Iris pigment epithelial cell (primary cell): ENCODE measurements around the gene CBFA2T2.
"Not testable (repeated sequence)": the region's sequence is repeated elsewhere in the genome, so short reads cannot be mapped to it uniquely, and the experiment has no call there.

ENCODE experiments used
- DNase-seq: peaks from one replicate; pipeline ENCODE4 v3.0.0-alpha.2; 2011; ENCODE audit warnings: low read depth

Gene CBFA2T2

GRCh38 chr20:33624399-33624798, 134.5 kb downstream of the CBFA2T2 start:
- no peak for DNase-seq

DNA sequence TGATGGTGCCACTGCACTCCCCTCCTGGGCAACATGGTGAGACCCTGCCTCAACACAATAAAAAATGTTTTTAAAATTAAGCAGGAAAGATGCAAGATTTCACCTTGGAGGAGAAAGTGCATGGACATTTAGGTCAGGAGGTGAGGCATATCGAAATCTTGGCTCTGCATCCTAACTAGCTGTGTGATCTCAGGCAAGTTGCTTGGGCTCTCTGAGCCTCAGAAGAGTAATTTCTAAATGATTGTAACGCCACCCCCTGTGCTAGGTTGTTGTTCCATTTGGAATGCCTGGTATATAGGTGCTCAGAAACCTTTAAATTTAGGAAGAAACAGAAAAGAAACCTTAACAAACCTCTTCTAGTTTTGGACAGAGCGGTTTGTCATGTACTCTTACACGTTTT, 136.3 kb downstream of the CBFA2T2 start:
- no peak for DNase-seq

GRCh38 chr20:33627577-33628216, 137.8 kb downstream of the CBFA2T2 start:
- no peak for DNase-seq

GRCh38 chr20:33629533-33629932, 139.6 kb downstream of the CBFA2T2 start:
- no peak for DNase-seq

- DNase-seq = no peak
These were observed 140.1 kb downstream of the CBFA2T2 start for GRCh38 chr20:33629979-33630378.

GRCh38 chr20:33630507-33630906, 140.6 kb downstream of the CBFA2T2 start:
- no peak for DNase-seq

DNA sequence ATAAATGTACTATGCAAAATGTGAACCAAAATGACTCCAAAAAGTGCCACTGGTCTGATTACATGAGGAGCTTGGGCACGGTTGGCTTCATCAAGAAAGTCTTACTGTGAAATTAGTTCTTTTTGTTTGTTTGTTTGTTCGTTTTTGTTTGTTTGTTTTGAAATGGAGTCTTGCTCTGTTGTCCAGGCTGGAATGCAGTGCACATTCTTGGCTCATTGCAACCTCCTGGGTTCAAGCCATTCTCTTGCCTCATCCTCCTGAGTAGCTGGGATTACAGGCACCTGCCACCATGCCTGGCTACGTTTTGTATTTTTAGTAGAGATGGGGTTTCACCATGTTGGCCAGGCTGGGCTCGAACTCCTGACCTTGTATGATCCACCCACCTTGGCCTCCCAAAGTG, 142.0 kb downstream of the CBFA2T2 start:
- not testable (repeated sequence) for DNase-seq

DNA sequence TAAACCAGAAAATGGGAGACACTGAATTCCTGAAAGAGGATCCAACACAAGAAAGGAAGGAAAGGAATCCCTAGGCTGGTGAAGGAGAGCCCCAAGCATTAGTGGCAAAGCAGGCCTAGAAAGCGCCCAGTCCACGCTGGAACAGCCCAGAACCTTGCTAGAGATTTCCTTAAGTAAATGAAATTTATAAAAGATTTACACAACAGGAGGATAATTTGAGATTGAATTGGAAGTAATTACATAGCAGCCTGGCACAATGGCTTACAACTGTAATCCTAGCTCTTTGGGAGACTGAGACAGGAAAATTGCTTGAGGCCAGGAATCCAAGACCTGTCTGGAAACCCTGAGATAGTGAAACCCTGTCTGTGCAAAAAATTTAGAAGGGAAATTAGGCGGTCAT, 145.4 kb downstream of the CBFA2T2 start:
- DNase-seq = no peak

DNA sequence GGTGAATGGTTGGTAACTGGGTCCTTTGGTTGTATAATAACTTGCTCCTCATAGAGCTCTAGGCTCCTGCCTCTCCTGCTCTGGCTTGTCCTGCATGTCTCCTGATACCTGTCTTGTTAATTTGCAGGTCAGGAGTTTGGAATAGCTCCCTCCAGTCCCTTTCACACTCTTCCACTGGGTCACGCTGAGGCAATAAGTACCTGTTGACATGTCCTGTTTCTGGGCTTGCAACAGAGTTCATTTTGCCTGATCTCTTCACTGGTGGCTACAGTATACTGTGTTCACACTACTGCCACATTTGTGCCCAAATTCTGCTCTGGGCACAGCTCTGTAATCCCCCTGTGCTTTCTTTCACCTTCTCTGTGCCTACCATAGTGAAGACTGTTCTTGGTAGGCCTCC, 146.9 kb downstream of the CBFA2T2 start:
- no peak for DNase-seq

DNA sequence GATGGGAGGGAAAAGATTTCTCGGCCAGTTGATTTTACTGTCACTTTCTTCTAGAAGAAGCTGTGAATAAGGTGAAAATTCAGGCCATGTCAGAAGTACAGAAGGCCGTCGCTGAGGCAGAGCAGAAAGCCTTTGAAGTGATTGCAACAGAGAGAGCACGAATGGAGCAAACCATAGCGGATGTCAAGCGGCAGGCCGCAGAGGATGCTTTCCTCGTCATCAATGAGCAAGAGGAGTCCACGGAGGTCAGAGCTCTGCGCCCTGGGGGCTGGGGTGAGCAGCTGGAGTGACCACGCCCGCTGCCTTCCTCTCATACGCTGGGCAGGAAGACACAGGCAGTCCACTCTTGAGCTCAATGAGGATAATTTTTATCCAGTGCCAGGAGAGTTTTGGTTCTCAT, 150.4 kb downstream of the CBFA2T2 start:
- DNase-seq = peak; percentile 56

- no peak for DNase-seq
These were observed 154.6 kb downstream of the CBFA2T2 start for GRCh38 chr20:33644313-33645071.

- no peak for DNase-seq
These were observed 155.1 kb downstream of the CBFA2T2 start for GRCh38 chr20:33645072-33645358.

DNA sequence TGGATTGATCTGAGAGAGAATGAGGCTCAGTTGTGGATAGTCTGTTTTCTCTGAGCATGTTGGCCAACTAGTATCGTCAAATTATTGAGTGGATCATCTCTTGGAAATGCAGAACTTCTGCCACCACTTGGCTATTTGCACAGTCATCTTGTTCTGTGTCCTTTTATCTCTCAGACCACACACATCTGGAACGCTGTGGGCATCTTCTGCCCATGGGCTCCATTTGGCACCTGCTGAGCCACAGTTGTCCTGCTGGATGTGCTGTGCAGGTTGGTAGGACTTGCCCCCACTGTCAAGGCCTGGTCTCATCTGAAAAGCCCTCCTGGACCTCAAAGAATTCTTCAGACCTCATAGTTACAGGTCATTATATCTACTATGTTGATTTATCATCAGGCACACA, 155.5 kb downstream of the CBFA2T2 start:
- no peak for DNase-seq

GRCh38 chr20:33646191-33646590, 156.3 kb downstream of the CBFA2T2 start:
- no peak for DNase-seq

- DNase-seq = not testable (repeated sequence)
These were observed 157.2 kb downstream of the CBFA2T2 start for GRCh38 chr20:33646959-33647602.

DNA sequence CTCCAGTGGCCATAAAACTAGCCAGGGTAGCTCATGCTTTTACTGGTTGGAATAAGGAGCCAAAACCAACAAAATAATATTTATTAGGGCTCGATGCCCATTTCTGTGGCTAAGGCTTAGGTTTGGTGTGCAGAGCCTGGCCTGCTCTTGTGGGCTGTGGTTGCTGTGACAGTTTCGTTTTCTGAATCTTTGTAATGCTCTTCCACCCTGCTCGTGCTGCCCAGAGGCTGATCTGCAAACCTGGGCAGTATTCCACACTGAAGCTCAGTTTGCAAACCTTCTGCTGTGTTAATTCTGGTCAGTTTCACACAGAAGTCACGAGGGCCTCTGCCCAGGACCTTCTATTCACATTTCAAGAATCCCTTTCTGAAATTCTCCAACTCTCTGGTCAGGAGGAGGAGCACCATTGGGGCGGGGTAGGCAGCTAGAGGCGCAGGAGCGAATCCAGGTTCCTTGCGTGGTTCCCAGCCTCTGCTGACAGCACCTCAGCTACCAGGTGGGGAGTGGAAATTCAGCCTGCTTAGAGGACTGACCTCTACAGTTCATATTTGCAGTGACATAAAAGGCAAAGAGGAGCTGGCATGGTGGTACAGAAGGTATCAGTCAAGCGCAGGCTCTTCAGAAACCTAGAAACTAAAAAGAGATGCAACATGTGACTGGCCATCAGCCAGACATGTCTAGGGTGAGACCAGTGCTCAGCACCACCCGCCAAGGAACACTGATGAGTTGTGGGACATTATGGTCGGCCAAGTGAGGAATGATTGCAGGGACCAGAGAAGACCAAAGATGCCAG, 157.9 kb downstream of the CBFA2T2 start:
- peak; percentile 63 for DNase-seq

- no peak for DNase-seq
These were observed 158.6 kb downstream of the CBFA2T2 start for GRCh38 chr20:33648396-33649004.

GRCh38 chr20:33649201-33649681, 159.3 kb downstream of the CBFA2T2 start:
- DNase-seq = no peak

GRCh38 chr20:33650111-33650752, 160.3 kb downstream of the CBFA2T2 start:
- no peak for DNase-seq

DNA sequence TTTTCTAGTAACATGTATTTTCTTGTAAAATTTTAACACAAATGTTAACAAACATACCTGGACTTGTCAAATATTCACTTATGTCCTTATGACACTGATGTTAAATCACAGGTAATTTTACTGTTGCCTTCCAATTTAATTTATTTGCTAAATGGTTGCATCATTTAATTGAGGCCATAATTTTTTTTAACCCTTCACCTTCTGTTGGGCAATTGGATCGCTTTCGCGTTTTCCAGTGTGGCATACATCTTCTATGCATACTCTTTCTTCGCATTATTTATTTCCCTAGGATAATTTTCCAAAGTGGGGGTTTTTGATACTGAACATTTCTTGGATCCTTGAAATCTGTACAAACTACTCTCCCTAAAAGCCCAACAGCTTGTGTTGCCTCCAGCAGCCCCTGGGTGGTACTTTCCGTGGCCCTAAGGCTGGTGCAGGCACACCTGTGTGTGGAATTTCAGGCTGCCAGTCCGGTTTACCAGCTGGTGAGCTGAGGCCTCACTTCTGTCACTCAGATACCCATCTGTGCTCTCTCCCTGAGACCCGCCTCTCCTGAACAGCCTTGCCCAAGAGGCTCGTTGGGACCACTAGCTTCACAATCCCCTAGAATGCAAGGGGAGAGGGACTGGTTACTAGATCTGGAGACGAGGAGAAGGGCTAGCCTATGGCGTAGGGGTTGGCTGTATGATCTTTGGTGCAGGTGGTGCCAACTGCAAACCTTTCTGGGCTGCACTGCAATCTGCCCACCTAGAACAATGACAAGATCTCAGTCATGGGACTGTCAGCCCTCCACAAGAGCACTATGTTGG, 161.1 kb downstream of the CBFA2T2 start:
- no peak for DNase-seq

DNA sequence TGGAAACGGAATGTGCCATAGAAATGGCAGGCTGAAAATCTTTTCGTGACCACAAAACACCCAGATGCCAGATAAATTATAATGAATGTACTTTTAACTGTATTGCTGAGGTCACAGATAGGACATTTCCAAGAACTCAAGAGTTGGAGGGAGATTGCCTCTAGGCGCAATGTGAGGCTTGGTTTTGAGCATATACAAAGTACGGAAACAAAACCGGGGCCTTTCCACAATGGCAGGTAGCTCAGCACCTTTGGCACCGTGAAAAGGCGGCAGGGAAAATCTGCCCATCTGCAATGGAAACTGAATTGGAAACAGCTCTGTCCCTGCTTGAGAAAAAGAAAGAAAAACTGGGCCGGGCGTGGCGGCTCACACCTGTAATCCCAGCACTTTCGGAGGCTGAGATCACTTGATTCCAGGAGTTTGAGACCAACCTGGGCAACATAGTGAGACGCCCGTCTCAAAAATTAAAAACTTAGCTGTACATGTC, 161.7 kb downstream of the CBFA2T2 start:
- no peak for DNase-seq
